ENCODE data around the gene NBPF4. TPM values are rescaled to one million over a fixed set of nuclear protein-coding genes. Genes with fewer than 3 reads are reported as not detected.
"Not testable (repeated sequence)": the region's sequence is repeated elsewhere in the genome, so short reads cannot be mapped to it uniquely, and the experiment has no call there.

NBPF4 gene
- total RNA-seq, 1 experiment from 2014 or later: not detected

- H3K27ac ChIP-seq (ENCODE audit: low read depth, low read length, poor library complexity, severe bottlenecking); H3K4me1 ChIP-seq (ENCODE audit: insufficient read depth, low read length, poor library complexity, severe bottlenecking); POLR2A ChIA-PET (ENCODE audit: low non-redundant PET); H3K27me3 ChIP-seq (replicated peaks; ENCODE audit: insufficient read depth, low read depth, low read length, poor library complexity); H3K36me3 ChIP-seq (ENCODE audit: insufficient read depth, low read length, poor library complexity, severe bottlenecking); H3K9me3 ChIP-seq (ENCODE audit: low read depth, low read length, poor library complexity, severe bottlenecking); H3K4me3 ChIP-seq (ENCODE audit: low read depth, low read length, poor library complexity, severe bottlenecking); intact Hi-C loops (cut with micrococcal nuclease; ENCODE audit: unreplicated experiment); CTCF ChIA-PET; BruUV-seq (replicated peaks); DNase-seq (ENCODE audit: low spot score): not testable (repeated sequence)
These were observed 11.6 kb upstream of the NBPF4 start for GRCh38 chr1:108255426-108255825.

- DNase-seq (ENCODE audit: low spot score); H3K36me3 ChIP-seq (ENCODE audit: insufficient read depth, low read length, poor library complexity, severe bottlenecking); H3K4me3 ChIP-seq (ENCODE audit: low read depth, low read length, poor library complexity, severe bottlenecking); H3K4me1 ChIP-seq (ENCODE audit: insufficient read depth, low read length, poor library complexity, severe bottlenecking); BruUV-seq (replicated peaks); intact Hi-C loops (cut with micrococcal nuclease; ENCODE audit: unreplicated experiment); CTCF ChIA-PET; H3K27ac ChIP-seq (ENCODE audit: low read depth, low read length, poor library complexity, severe bottlenecking); H3K27me3 ChIP-seq (replicated peaks; ENCODE audit: insufficient read depth, low read depth, low read length, poor library complexity); H3K9me3 ChIP-seq (ENCODE audit: low read depth, low read length, poor library complexity, severe bottlenecking); POLR2A ChIA-PET (ENCODE audit: low non-redundant PET): not testable (repeated sequence)
These were observed 4.5 kb downstream of the NBPF4 start for GRCh38 chr1:108239426-108239825.

GRCh38 chr1:108235308-108235707 lies 8.6 kb downstream of the NBPF4 start:
- H3K27me3 ChIP-seq (replicated peaks; ENCODE audit: insufficient read depth, low read depth, low read length, poor library complexity); BruUV-seq (replicated peaks); POLR2A ChIA-PET (ENCODE audit: low non-redundant PET): not testable (repeated sequence)

GRCh38 chr1:108232183-108232582 lies 11.7 kb downstream of the NBPF4 start:
- H3K9me3 ChIP-seq (ENCODE audit: low read depth, low read length, poor library complexity, severe bottlenecking); DNase-seq (ENCODE audit: low spot score); H3K4me1 ChIP-seq (ENCODE audit: insufficient read depth, low read length, poor library complexity, severe bottlenecking); POLR2A ChIA-PET (ENCODE audit: low non-redundant PET); H3K4me3 ChIP-seq (ENCODE audit: low read depth, low read length, poor library complexity, severe bottlenecking); H3K36me3 ChIP-seq (ENCODE audit: insufficient read depth, low read length, poor library complexity, severe bottlenecking); CTCF ChIA-PET; H3K27ac ChIP-seq (ENCODE audit: low read depth, low read length, poor library complexity, severe bottlenecking); H3K27me3 ChIP-seq (replicated peaks; ENCODE audit: insufficient read depth, low read depth, low read length, poor library complexity); intact Hi-C loops (cut with micrococcal nuclease; ENCODE audit: unreplicated experiment); BruUV-seq (replicated peaks): not testable (repeated sequence)

More at GRCh38 chr1:108235308-108235707, 8.6 kb downstream of the NBPF4 start:
- H3K9me3 ChIP-seq (ENCODE audit: low read depth, low read length, poor library complexity, severe bottlenecking); CTCF ChIA-PET; DNase-seq (ENCODE audit: low spot score); H3K4me1 ChIP-seq (ENCODE audit: insufficient read depth, low read length, poor library complexity, severe bottlenecking); H3K4me3 ChIP-seq (ENCODE audit: low read depth, low read length, poor library complexity, severe bottlenecking); intact Hi-C loops (cut with micrococcal nuclease; ENCODE audit: unreplicated experiment); H3K27ac ChIP-seq (ENCODE audit: low read depth, low read length, poor library complexity, severe bottlenecking); H3K36me3 ChIP-seq (ENCODE audit: insufficient read depth, low read length, poor library complexity, severe bottlenecking): not testable (repeated sequence)

- H3K36me3 ChIP-seq (ENCODE audit: insufficient read depth, low read length, poor library complexity, severe bottlenecking); DNase-seq (ENCODE audit: low spot score); CTCF ChIA-PET; H3K27me3 ChIP-seq (replicated peaks; ENCODE audit: insufficient read depth, low read depth, low read length, poor library complexity); H3K27ac ChIP-seq (ENCODE audit: low read depth, low read length, poor library complexity, severe bottlenecking); BruUV-seq (replicated peaks); H3K9me3 ChIP-seq (ENCODE audit: low read depth, low read length, poor library complexity, severe bottlenecking); H3K4me1 ChIP-seq (ENCODE audit: insufficient read depth, low read length, poor library complexity, severe bottlenecking); POLR2A ChIA-PET (ENCODE audit: low non-redundant PET); H3K4me3 ChIP-seq (ENCODE audit: low read depth, low read length, poor library complexity, severe bottlenecking); intact Hi-C loops (cut with micrococcal nuclease; ENCODE audit: unreplicated experiment): not testable (repeated sequence)
These were observed 13.9 kb downstream of the NBPF4 start for GRCh38 chr1:108229976-108230375.

- DNase-seq (ENCODE audit: low spot score); H3K9me3 ChIP-seq (ENCODE audit: low read depth, low read length, poor library complexity, severe bottlenecking); CTCF ChIA-PET; H3K4me1 ChIP-seq (ENCODE audit: insufficient read depth, low read length, poor library complexity, severe bottlenecking); H3K4me3 ChIP-seq (ENCODE audit: low read depth, low read length, poor library complexity, severe bottlenecking); H3K27me3 ChIP-seq (replicated peaks; ENCODE audit: insufficient read depth, low read depth, low read length, poor library complexity); POLR2A ChIA-PET (ENCODE audit: low non-redundant PET); BruUV-seq (replicated peaks); H3K27ac ChIP-seq (ENCODE audit: low read depth, low read length, poor library complexity, severe bottlenecking); H3K36me3 ChIP-seq (ENCODE audit: insufficient read depth, low read length, poor library complexity, severe bottlenecking); intact Hi-C loops (cut with micrococcal nuclease; ENCODE audit: unreplicated experiment): not testable (repeated sequence)
These were observed 16.1 kb downstream of the NBPF4 start for GRCh38 chr1:108227772-108228171.

- H3K27me3 ChIP-seq (replicated peaks; ENCODE audit: insufficient read depth, low read depth, low read length, poor library complexity); BruUV-seq (replicated peaks); H3K27ac ChIP-seq (ENCODE audit: low read depth, low read length, poor library complexity, severe bottlenecking); H3K4me1 ChIP-seq (ENCODE audit: insufficient read depth, low read length, poor library complexity, severe bottlenecking); H3K36me3 ChIP-seq (ENCODE audit: insufficient read depth, low read length, poor library complexity, severe bottlenecking); POLR2A ChIA-PET (ENCODE audit: low non-redundant PET); CTCF ChIA-PET; DNase-seq (ENCODE audit: low spot score); H3K9me3 ChIP-seq (ENCODE audit: low read depth, low read length, poor library complexity, severe bottlenecking); H3K4me3 ChIP-seq (ENCODE audit: low read depth, low read length, poor library complexity, severe bottlenecking); intact Hi-C loops (cut with micrococcal nuclease; ENCODE audit: unreplicated experiment): not testable (repeated sequence)
These were observed 17.0 kb downstream of the NBPF4 start for GRCh38 chr1:108226855-108227254.

GRCh38 chr1:108223226-108223625 lies 20.6 kb downstream of the NBPF4 start:
- BruUV-seq (replicated peaks); intact Hi-C loops (cut with micrococcal nuclease; ENCODE audit: unreplicated experiment); POLR2A ChIA-PET (ENCODE audit: low non-redundant PET); H3K36me3 ChIP-seq (ENCODE audit: insufficient read depth, low read length, poor library complexity, severe bottlenecking); CTCF ChIA-PET; H3K4me1 ChIP-seq (ENCODE audit: insufficient read depth, low read length, poor library complexity, severe bottlenecking); H3K27me3 ChIP-seq (replicated peaks; ENCODE audit: insufficient read depth, low read depth, low read length, poor library complexity); DNase-seq (ENCODE audit: low spot score); H3K9me3 ChIP-seq (ENCODE audit: low read depth, low read length, poor library complexity, severe bottlenecking); H3K4me3 ChIP-seq (ENCODE audit: low read depth, low read length, poor library complexity, severe bottlenecking); H3K27ac ChIP-seq (ENCODE audit: low read depth, low read length, poor library complexity, severe bottlenecking): not testable (repeated sequence)

Data from A673 (cell line).